KMS-11 (cell line): ENCODE data around the gene ANTKMT.

Source experiments
- H2AFZ ChIP-seq: fragments of 200-600 bp; sonication (generic); 2 replicates; pipeline ENCODE4 v1.6.1; 2016; ENCODE audit warnings: antibody characterized with exemption, mixed run types, low read depth
- H3K27ac ChIP-seq: fragments of 200-600 bp; sonication (generic); 2 replicates; pipeline ENCODE4 v1.6.1; 2016; ENCODE audit warnings: mild to moderate bottlenecking, mixed run types
- H3K27me3 ChIP-seq: fragments of 200-600 bp; sonication (generic); 2 replicates; pipeline ENCODE4 v1.6.1; 2017; ENCODE audit warnings: mild to moderate bottlenecking, low read depth, mixed run types, moderate library complexity; ENCODE audit not compliant: insufficient read depth
- H3K36me3 ChIP-seq: fragments of 200-600 bp; sonication (generic); 2 replicates; pipeline ENCODE4 v1.6.1; 2017; ENCODE audit warnings: mild to moderate bottlenecking, mixed run types; ENCODE audit not compliant: insufficient read depth
- H3K4me1 ChIP-seq: fragments of 200-600 bp; sonication (generic); 2 replicates; pipeline ENCODE4 v1.6.1; 2016; ENCODE audit warnings: mild to moderate bottlenecking, low read depth, mixed run types; ENCODE audit not compliant: poor library complexity, severe bottlenecking
- H3K4me2 ChIP-seq: fragments of 200-600 bp; sonication (generic); 2 replicates; pipeline ENCODE4 v1.7.0; 2016; ENCODE audit warnings: mild to moderate bottlenecking, mixed run types
- H3K4me3 ChIP-seq: fragments of 200-600 bp; sonication (generic); IDR thresholded peaks from 2 replicates; pipeline ENCODE4 v1.6.1; 2017; ENCODE audit warnings: low read depth, low read length, mixed read lengths; ENCODE audit not compliant: insufficient read depth
- H3K79me2 ChIP-seq: fragments of 200-600 bp; sonication (generic); 2 replicates; pipeline ENCODE4 v1.6.1; 2016; ENCODE audit warnings: low read depth, mixed run types; ENCODE audit not compliant: insufficient read depth
- H3K9ac ChIP-seq: fragments of 200-600 bp; sonication (generic); 2 replicates; pipeline ENCODE4 v1.6.1; 2016; ENCODE audit warnings: mild to moderate bottlenecking, mixed run types
- H4K20me1 ChIP-seq: fragments of 200-600 bp; sonication (generic); 2 replicates; pipeline ENCODE4 v1.6.1; 2016; ENCODE audit warnings: mild to moderate bottlenecking, mixed run types; ENCODE audit not compliant: insufficient read depth
- TF ChIP-seq, protein P1 (sequence below): fragments of 200-600 bp; sonication (generic); conservative IDR thresholded peaks from 2 replicates; pipeline ENCODE4 v1.6.1; 2017; ENCODE audit warnings: low read depth, mild to moderate bottlenecking, antibody characterized with exemption, low read length, moderate library complexity, mixed read lengths

ANTKMT gene

DNA sequence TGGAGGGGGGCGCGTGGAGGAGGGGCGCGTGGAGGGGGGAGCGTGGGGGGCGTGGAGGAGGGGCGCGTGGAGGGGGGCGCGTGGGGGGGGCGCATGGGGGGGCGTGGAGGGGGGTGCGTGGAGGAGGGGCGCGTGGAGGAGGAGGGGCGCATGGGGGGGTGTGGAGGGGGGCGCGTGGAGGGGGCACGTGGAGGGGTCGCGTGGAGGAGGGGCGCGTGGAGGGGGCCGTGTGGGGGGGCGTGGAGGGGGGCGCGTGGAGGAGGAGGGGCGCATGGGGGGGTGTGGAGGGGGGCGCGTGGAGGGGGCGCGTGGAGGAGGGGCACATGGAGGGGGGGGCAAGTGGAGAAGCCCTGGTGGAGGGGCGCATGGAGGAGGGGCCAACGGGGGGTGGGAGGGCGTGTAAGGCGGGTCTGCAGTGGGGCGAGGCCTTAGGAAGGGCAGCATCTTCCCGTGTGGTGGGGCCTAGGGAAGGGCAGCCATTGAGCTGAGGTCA, 46.8 kb downstream of the ANTKMT start:
- TF ChIP-seq, protein P1, sequence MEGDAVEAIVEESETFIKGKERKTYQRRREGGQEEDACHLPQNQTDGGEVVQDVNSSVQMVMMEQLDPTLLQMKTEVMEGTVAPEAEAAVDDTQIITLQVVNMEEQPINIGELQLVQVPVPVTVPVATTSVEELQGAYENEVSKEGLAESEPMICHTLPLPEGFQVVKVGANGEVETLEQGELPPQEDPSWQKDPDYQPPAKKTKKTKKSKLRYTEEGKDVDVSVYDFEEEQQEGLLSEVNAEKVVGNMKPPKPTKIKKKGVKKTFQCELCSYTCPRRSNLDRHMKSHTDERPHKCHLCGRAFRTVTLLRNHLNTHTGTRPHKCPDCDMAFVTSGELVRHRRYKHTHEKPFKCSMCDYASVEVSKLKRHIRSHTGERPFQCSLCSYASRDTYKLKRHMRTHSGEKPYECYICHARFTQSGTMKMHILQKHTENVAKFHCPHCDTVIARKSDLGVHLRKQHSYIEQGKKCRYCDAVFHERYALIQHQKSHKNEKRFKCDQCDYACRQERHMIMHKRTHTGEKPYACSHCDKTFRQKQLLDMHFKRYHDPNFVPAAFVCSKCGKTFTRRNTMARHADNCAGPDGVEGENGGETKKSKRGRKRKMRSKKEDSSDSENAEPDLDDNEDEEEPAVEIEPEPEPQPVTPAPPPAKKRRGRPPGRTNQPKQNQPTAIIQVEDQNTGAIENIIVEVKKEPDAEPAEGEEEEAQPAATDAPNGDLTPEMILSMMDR = no peak
- Histone ChIP-seq H3K4me1 (no peaks in the 10 kb centered on the region), H3K4me2 (no peak overlapping the region), H3K79me2 (no peaks in the 10 kb centered on the region), H3K9ac (no peak overlapping the region), H3K27me3 (peaks cover 67% of the 10 kb centered on the region), H3K4me3 (no peak overlapping the region), H3K36me3 (no peaks in the 10 kb centered on the region), H3K27ac (no peak overlapping the region), H4K20me1 (no peaks in the 10 kb centered on the region), H2AFZ (no peak overlapping the region)

DNA sequence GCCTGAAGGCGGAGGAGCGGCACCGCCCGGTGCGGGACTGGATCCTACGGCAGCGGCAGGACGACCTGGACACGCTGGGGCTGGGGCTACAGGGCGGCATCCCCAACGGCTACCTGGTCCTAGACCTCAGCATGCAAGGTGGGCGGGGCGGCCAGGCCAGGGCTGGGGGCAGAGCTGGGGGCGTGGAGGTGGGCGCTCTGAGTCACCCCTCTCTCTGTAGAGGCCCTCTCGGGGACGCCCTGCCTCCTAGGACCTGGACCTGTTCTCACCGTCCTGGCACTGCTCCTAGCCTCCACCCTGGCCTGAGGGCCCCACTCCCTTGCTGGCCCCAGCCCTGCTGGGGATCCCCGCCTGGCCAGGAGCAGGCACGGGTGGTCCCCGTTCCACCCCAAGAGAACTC, 47.5 kb downstream of the ANTKMT start:
- Histone ChIP-seq H3K79me2 (no peaks in the 10 kb centered on the region), H3K4me3 (no peak overlapping the region), H4K20me1 (no peaks in the 10 kb centered on the region), H3K36me3 (no peaks in the 10 kb centered on the region), H3K27ac (no peak overlapping the region), H3K4me2 (no peak overlapping the region), H3K4me1 (no peaks in the 10 kb centered on the region), H2AFZ (no peak overlapping the region), H3K9ac (no peak overlapping the region), H3K27me3 (peaks cover 67% of the 10 kb centered on the region)
- TF ChIP-seq, protein P1 = no peak

DNA sequence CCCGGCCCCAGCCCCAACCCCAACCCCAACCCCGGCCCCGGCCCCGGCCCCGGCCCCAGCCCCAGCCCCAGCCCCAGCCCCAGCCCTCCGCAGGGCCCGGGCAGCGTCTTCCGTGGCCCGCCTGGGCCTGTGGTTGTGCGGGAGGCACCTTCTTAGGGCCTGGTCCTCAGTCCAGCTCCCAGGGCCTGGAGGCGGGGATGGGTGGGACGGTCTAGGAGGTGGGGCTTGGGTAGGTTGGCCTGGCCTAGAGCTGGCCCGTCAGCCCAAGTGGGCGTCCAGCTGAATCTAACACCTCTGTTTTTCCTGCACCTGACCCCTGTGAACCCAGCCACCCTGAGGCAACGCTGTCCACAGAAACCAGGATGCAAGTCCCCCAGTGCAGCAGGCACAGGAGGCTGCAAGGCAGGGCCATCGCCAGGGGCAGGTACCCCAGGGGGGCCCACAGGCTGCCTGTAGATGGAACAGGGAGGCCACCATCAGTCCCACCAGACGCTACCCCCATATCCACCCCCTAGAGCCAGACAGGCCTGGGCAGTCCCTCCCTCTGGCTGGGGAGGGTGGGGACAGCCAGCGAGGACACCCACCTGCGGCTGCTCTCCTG, 48.3 kb downstream of the ANTKMT start:
- H3K79me2 ChIP-seq = no peaks in the 10 kb centered on the region
- H3K4me3 ChIP-seq = no peak overlapping the region
- no peak overlapping the region for H3K27ac ChIP-seq
- H3K9ac ChIP-seq = no peak overlapping the region
- TF ChIP-seq, protein P1 = no peak
- no peaks in the 10 kb centered on the region for H4K20me1 ChIP-seq
- H3K4me2 ChIP-seq = no peak overlapping the region
- H3K36me3 ChIP-seq = no peaks in the 10 kb centered on the region
- no peak overlapping the region for H2AFZ ChIP-seq
- peaks cover 69% of the 10 kb centered on the region for H3K27me3 ChIP-seq
- H3K4me1 ChIP-seq = no peaks in the 10 kb centered on the region

DNA sequence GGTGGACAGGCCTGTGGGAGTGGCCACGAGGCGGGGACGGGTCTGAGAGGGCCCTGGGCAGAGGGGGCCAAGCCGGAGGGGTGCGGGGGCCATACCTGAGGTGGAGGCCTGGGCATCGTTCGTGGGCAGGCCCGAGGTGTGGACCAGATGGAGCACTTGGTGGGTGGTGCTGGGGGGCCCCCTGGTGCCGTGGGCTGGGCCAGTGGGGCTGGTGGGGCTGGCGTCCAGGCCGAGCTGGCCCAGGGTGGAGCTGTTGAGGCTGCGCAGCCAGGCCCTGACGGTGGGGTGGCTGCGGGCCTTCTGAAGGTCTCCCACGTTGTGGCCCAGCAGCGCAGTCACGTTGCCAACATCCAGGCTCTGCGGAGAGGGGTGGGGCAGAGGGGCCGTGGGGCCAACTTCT, 49.0 kb downstream of the ANTKMT start:
- TF ChIP-seq, protein P1 = no peak
- Histone ChIP-seq H3K4me3 (no peak overlapping the region), H4K20me1 (no peaks in the 10 kb centered on the region)

More for the DNA sequence above, 49.0 kb downstream of the ANTKMT start:
- Histone ChIP-seq H3K27me3 (peaks cover 69% of the 10 kb centered on the region), H3K27ac (no peak overlapping the region), H3K79me2 (no peaks in the 10 kb centered on the region), H3K4me2 (no peak overlapping the region), H2AFZ (no peak overlapping the region), H3K36me3 (no peaks in the 10 kb centered on the region), H3K9ac (no peak overlapping the region), H3K4me1 (no peaks in the 10 kb centered on the region)
